Transverse colon (tissue), 4 donors: ENCODE data around the gene CECR2. TPM values are rescaled to one million over a fixed set of nuclear protein-coding genes. Genes with fewer than 3 reads are reported as not detected.

ENCODE experiments used
- DNase-seq: peaks from one replicate; pipeline ENCODE4 v3.0.0-alpha.2; 2019
- H3K27ac ChIP-seq, 4 donors: fragments of 200-600 bp; sonication (generic); 2 replicates each; pipeline ENCODE4 v1.5.1; 2016 to 2018; ENCODE audit warnings: inconsistent platforms in 4 of 4
- H3K27me3 ChIP-seq: fragments of 200-600 bp; sonication (generic); 2 replicates; pipeline ENCODE4 v1.5.1; 2017; ENCODE audit warnings: inconsistent platforms
- H3K36me3 ChIP-seq, 4 donors: fragments of 200-600 bp; sonication (generic); 2 replicates each; pipeline ENCODE4 v1.5.1; 2017 to 2019; ENCODE audit warnings: inconsistent platforms in 4 of 4
- H3K4me1 ChIP-seq, 4 donors: fragments of 200-600 bp; sonication (generic); 2 replicates each; pipeline ENCODE4 v1.5.1; 2017 to 2020; ENCODE audit warnings: inconsistent platforms in 4 of 4
- H3K4me3 ChIP-seq, 4 donors: fragments of 200-600 bp; sonication (generic); 1 replicate in 1 of 4; 2 replicates in 3 of 4; pipeline versions ENCODE4 v1.5.1 to v1.6.1; 2017 to 2019; ENCODE audit warnings: inconsistent platforms in 4 of 4
- H3K9me3 ChIP-seq, 2 donors: fragments of 200-600 bp; sonication (generic); 2 replicates each; pipeline ENCODE4 v1.5.1; 2017 to 2019; ENCODE audit warnings: inconsistent platforms in 2 of 2
- EP300 ChIP-seq: sonication (generic); formaldehyde crosslinking; IDR thresholded peaks from one replicate; pipeline ENCODE4 v1.6.1; 2017; ENCODE audit warnings: antibody characterized with exemption, low read depth
- POLR2A ChIP-seq: fragments of 450-650 bp; IDR thresholded peaks from one replicate; pipeline ENCODE4 v1.6.1; 2016; ENCODE audit warnings: antibody characterized with exemption, mild to moderate bottlenecking, moderate library complexity
- POLR2AphosphoS5 ChIP-seq, 3 donors: sonication (generic); formaldehyde crosslinking; IDR thresholded peaks; one replicate each; pipeline ENCODE4 v1.6.1; 2016; ENCODE audit warnings: antibody characterized with exemption in 3 of 3
- WGBS, 2 donors: methylation state at CpG; one replicate each; pipeline ENCODE4 v1.1.5; 2018; ENCODE audit warnings: low coverage in 1 of 2; 5-methylcytosine and 5-hydroxymethylcytosine counted together
- in situ Hi-C, 4 donors: fragments of 200-750 bp; cut with MboI; loops; one replicate each; pipeline versions ENCODE4 v1.15.0 to v1.15.1; 2017; ENCODE audit warnings: low sequenced_read_pairs in 3 of 4, low pct_ligation_motif_present in 1 of 4, low pct_unique_long_range_greater_than_20kb in 1 of 4
- intact Hi-C: fragments of 100-400 bp; cut with DNase I; formaldehyde crosslinking; loops from one replicate; pipeline ENCODE4 v1.15.1; 2023; ENCODE audit warnings: low total_unique reads
- total RNA-seq, 4 donors: library from RNA; depleted of rRNA; stranded (reverse); fragments of >200 nt; gene quantifications; one replicate each; pipeline ENCODE4 v1.1.0, GENCODE V29; 2016
- TF ChIP-seq, protein P1 (sequence below), 5 experiments: fragments of 200-600 bp in 3 of 5; fragments of 450-650 bp in 2 of 5; sonication (generic) in 3 of 5; IDR thresholded peaks; 1 replicate in 2 of 5; 2 replicates in 3 of 5; pipeline ENCODE4 v1.5.1; 2016 to 2017; ENCODE audit warnings: antibody characterized with exemption in 5 of 5, inconsistent platforms in 3 of 5, mild to moderate bottlenecking in 2 of 5, moderate library complexity in 1 of 5

CECR2 gene
- total RNA-seq, 4 donors from 2014 or later = 0.14 to 0.64 (median 0.60) TPM; not detected in 1

DNA sequence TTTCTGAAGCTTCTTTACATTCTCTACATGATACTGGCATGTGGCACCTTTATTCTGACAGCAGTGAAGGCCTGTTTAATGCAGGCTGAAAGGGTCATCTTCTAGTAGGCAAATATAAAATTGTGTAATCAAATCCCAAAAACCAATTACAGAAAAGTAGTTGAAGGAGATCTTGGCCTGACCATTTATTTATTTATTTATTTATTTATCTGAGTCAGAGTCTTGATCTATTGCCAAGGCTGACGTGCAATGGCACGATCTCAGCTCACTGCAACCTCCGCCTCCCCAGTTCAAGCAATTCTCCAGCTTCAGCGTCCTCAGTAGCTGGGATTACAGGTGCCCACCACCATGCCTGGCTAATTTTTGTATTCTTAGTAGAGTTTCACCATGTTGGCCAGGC is 22.7 kb upstream of the CECR2 start:
- in situ Hi-C loops (loop anchor here in 1 of 4 donors (25.0 kb wide), 1 partner anchor 109 kb away; no protein-coding TSS in a partner anchor), intact Hi-C loops (no loop called here)
- Histone ChIP-seq H3K36me3 (no peaks in the 10 kb centered on the region), H3K9me3 (no peaks in the 10 kb centered on the region), H3K27ac (no peak overlapping the region), H3K4me1 (no peaks in the 10 kb centered on the region), H3K27me3 (no peaks in the 10 kb centered on the region), H3K4me3 (no peak overlapping the region)
- 71 to 78% methylated on average over 4 of the region's 4 CpGs for WGBS, 2 donors
- no peak for TF ChIP-seq POLR2AphosphoS5 (IDR thresholded peaks at IDR 0.05)
- TF ChIP-seq EP300 = no peak
- TF ChIP-seq, protein P1, sequence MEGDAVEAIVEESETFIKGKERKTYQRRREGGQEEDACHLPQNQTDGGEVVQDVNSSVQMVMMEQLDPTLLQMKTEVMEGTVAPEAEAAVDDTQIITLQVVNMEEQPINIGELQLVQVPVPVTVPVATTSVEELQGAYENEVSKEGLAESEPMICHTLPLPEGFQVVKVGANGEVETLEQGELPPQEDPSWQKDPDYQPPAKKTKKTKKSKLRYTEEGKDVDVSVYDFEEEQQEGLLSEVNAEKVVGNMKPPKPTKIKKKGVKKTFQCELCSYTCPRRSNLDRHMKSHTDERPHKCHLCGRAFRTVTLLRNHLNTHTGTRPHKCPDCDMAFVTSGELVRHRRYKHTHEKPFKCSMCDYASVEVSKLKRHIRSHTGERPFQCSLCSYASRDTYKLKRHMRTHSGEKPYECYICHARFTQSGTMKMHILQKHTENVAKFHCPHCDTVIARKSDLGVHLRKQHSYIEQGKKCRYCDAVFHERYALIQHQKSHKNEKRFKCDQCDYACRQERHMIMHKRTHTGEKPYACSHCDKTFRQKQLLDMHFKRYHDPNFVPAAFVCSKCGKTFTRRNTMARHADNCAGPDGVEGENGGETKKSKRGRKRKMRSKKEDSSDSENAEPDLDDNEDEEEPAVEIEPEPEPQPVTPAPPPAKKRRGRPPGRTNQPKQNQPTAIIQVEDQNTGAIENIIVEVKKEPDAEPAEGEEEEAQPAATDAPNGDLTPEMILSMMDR (IDR thresholded peaks at IDR 0.05) = no peak
- no peak for TF ChIP-seq POLR2A
- DNase-seq = no peak

- H3K9me3 ChIP-seq = no peaks in the 10 kb centered on the region
- in situ Hi-C loops = loop anchor here in 1 of 4 donors (25.0 kb wide), 1 partner anchor 110 kb away; no protein-coding TSS in a partner anchor
- WGBS, 2 donors = 90% methylated on average over 11 of the region's 11 CpGs; no CpG with 5 or more reads in 1 of the 2 donors
- no peak overlapping the region for H3K27ac ChIP-seq
- no peaks in the 10 kb centered on the region for H3K4me1 ChIP-seq
- no peaks in the 10 kb centered on the region for H3K36me3 ChIP-seq
- TF ChIP-seq, protein P1 (IDR thresholded peaks at IDR 0.05) = no peak
- TF ChIP-seq POLR2AphosphoS5 (IDR thresholded peaks at IDR 0.05) (no peak), POLR2A (no peak), EP300 (no peak)
- H3K27me3 ChIP-seq = no peaks in the 10 kb centered on the region
- intact Hi-C loops = no loop called here
- no peak for DNase-seq
- H3K4me3 ChIP-seq = no peak overlapping the region
Measured at GRCh38 chr22:17347724-17348123, 21.5 kb upstream of the CECR2 start.

DNA sequence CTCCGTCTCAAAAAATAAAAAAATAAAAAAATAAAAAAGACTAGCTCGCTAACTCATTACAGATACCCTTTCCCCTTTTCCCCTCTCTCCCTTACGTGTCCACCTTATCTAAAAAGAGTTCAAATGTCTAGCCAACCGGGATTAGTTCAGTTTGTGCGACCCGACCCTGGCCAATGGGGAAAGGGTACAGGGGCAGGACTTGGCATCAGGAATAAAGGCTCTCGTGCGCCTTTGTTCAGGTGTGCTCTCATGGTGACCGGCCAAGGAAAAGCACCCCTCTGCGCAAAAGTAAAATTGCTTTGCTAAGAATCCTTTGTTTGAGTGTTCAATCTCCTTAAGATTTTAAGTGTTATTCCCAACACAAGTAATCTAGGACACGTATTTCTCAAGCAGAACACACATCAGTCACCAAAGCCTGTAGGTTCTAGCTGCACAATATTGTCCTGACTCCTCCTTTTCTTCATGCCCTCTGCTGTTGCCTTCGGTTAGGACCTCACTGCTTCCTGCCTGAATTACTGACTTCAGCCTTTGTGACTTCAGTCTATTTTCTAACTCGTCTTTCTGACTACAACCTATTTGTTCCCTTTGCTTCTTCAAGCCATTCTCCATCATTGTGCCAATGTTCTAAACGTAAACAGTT is 20.7 kb upstream of the CECR2 start:
- 78% methylated on average over 13 to 14 of the region's 14 CpGs for WGBS, 2 donors
- intact Hi-C loops = no loop called here
- TF ChIP-seq EP300 (no peak), POLR2AphosphoS5 (IDR thresholded peaks at IDR 0.05) (no peak), POLR2A (no peak)
- TF ChIP-seq, protein P1 (IDR thresholded peaks at IDR 0.05) = no peak

GRCh38 chr22:17349172-17349571 is 20.1 kb upstream of the CECR2 start:
- Histone ChIP-seq H3K36me3 (no peaks in the 10 kb centered on the region), H3K9me3 (no peaks in the 10 kb centered on the region), H3K4me1 (no peaks in the 10 kb centered on the region), H3K27ac (no peak overlapping the region), H3K4me3 (no peak overlapping the region), H3K27me3 (no peaks in the 10 kb centered on the region)
- intact Hi-C loops = no loop called here
- 46 to 60% methylated on average over 9 to 10 of the region's 10 CpGs for WGBS, 2 donors
- no peak for TF ChIP-seq POLR2A
- TF ChIP-seq POLR2AphosphoS5 (IDR thresholded peaks at IDR 0.05) = no peak
- DNase-seq = no peak
- in situ Hi-C loops = loop anchor here in 1 of 4 donors (25.0 kb wide), 1 partner anchor 112 kb away; no protein-coding TSS in a partner anchor

More for the DNA sequence above, 20.7 kb upstream of the CECR2 start:
- DNase-seq = no peak
- Histone ChIP-seq H3K27me3 (no peaks in the 10 kb centered on the region), H3K9me3 (no peaks in the 10 kb centered on the region), H3K36me3 (no peaks in the 10 kb centered on the region), H3K4me3 (no peak overlapping the region), H3K27ac (no peak overlapping the region), H3K4me1 (no peaks in the 10 kb centered on the region)
- in situ Hi-C loops = loop anchor here in 1 of 4 donors (25.0 kb wide), 1 partner anchor 111 kb away; no protein-coding TSS in a partner anchor
